IMR-90 (cell line): ENCODE results near the gene PCGF6.

ENCODE experiments used
- BHLHE40 ChIP-seq: fragments of 150-350 bp; IDR thresholded peaks from 2 replicates; pipeline ENCODE4 v1.6.1; 2016; ENCODE audit warnings: mild to moderate bottlenecking, low read depth, low read length
- CEBPB ChIP-seq: IDR thresholded peaks from 2 replicates; pipeline ENCODE4 v1.6.1; 2012; ENCODE audit warnings: low read depth, low read length, improper control_type of control experiment
- CTCF ChIP-seq: conservative IDR thresholded peaks from 2 replicates; pipeline ENCODE4 v1.5.1; 2012; ENCODE audit warnings: mild to moderate bottlenecking, low read depth, low read length, improper control_type of control experiment
- MXI1 ChIP-seq: IDR thresholded peaks from 2 replicates; pipeline ENCODE4 v1.6.1; 2012; ENCODE audit warnings: low read depth, mild to moderate bottlenecking, low read length, moderate library complexity, borderline replicate concordance
- NFE2L2 ChIP-seq: fragments of 150-350 bp; IDR thresholded peaks from 2 replicates; pipeline ENCODE4 v1.6.1; 2016; ENCODE audit warnings: low read depth, mild to moderate bottlenecking, low read length
- POLR2A ChIP-seq: IDR thresholded peaks from 2 replicates; pipeline ENCODE4 v1.6.1; 2012; ENCODE audit warnings: mild to moderate bottlenecking, low read depth, low read length
- RAD21 ChIP-seq: IDR thresholded peaks from 2 replicates; pipeline ENCODE4 v1.6.1; 2012; ENCODE audit warnings: low read length, improper control_type of control experiment
- RCOR1 ChIP-seq: IDR thresholded peaks from 2 replicates; pipeline ENCODE4 v1.6.1; 2012; ENCODE audit warnings: mild to moderate bottlenecking, low read length, improper control_type of control experiment; ENCODE audit not compliant: insufficient replicate concordance
- RFX5 ChIP-seq: IDR thresholded peaks from 2 replicates; pipeline ENCODE4 v1.8.0; 2012; ENCODE audit warnings: low read depth, mild to moderate bottlenecking, low read length, moderate library complexity
- USF2 ChIP-seq: fragments of 150-350 bp; IDR thresholded peaks from 2 replicates; pipeline ENCODE4 v1.6.1; 2017; ENCODE audit warnings: mild to moderate bottlenecking, antibody characterized with exemption, low read length, low read depth

GRCh38 chr10:103265717-103266329, 85.1 kb downstream of the PCGF6 start:
- TF ChIP-seq CTCF (no peak), POLR2A (no peak), CEBPB (no peak), RCOR1 (no peak), RFX5 (no peak), BHLHE40 (no peak), NFE2L2 (no peak), USF2 (no peak), RAD21 (no peak), MXI1 (no peak)
